Endothelial cell (in vitro differentiated cells): ENCODE measurements around the gene KAZN. TPM values are rescaled to one million over a fixed set of nuclear protein-coding genes. Genes with fewer than 3 reads are reported as not detected.

Experiments used
- DNase-seq: peaks from one replicate; pipeline ENCODE4 v3.0.0; 2021; ENCODE audit warnings: low spot score
- H3K27ac Mint-ChIP-seq: one replicate; pipeline ENCODE4 v1.8.0; 2021; ENCODE audit warnings: mixed read lengths, inconsistent platforms; ENCODE audit not compliant: unreplicated experiment
- H3K27me3 Mint-ChIP-seq: one replicate; pipeline ENCODE4 v1.8.0; 2021; ENCODE audit warnings: mild to moderate bottlenecking, moderate library complexity, mixed read lengths, inconsistent platforms; ENCODE audit not compliant: unreplicated experiment
- H3K36me3 Mint-ChIP-seq: one replicate; pipeline ENCODE4 v1.8.0; 2021; ENCODE audit warnings: mild to moderate bottlenecking, low read depth, mixed read lengths, inconsistent platforms; ENCODE audit not compliant: unreplicated experiment
- H3K4me1 Mint-ChIP-seq: one replicate; pipeline ENCODE4 v1.8.0; 2021; ENCODE audit warnings: mild to moderate bottlenecking, mixed read lengths, inconsistent platforms; ENCODE audit not compliant: unreplicated experiment
- H3K4me3 Mint-ChIP-seq: one replicate; pipeline ENCODE4 v1.8.0; 2021; ENCODE audit warnings: mild to moderate bottlenecking, mixed read lengths, inconsistent platforms; ENCODE audit not compliant: unreplicated experiment
- H3K9me3 Mint-ChIP-seq: one replicate; pipeline ENCODE4 v1.8.0; 2021; ENCODE audit warnings: mixed read lengths, inconsistent platforms; ENCODE audit not compliant: unreplicated experiment
- total RNA-seq: library from RNA; stranded (reverse); fragmentation: NEBNext Ultra II Directional; extraction: Animal tissue kit (Norgen Biotek cat#: 25700); gene quantifications from one replicate; pipeline ENCODE4 v1.2.1, GENCODE V29; 2021; ENCODE audit not compliant: unreplicated experiment
- TF ChIP-seq, protein P1 (sequence below): fragments of 200-600 bp; sonication (generic); IDR thresholded peaks from one replicate; pipeline ENCODE4 v1.5.0; 2021; ENCODE audit warnings: antibody characterized with exemption; ENCODE audit not compliant: unreplicated experiment

Gene KAZN
- total RNA-seq, 1 donor from 2014 or later = 10.1 TPM

DNA sequence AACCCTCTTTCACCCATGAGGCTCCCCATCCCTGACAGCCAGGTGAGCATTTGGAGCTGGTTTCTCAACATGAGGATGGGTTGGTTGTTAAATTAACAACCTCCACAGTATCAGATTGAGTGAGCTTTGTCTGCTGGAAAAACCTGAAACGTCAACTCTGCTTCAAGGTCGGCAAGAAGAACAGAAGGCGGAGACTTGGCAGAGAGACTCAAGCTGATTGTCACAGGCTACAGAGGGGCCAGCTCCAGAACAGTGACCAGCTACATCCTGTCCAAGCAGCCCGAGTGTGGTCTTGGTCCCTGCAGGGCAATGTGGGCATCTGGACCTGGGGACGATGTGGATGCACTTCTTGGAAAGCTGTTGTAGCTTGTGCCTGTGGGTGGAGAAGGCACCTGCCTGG lies 518.5 kb downstream of the KAZN start:
- Mint-ChIP-seq H3K9me3 (no peaks in the 10 kb centered on the region), H3K27me3 (no peaks in the 10 kb centered on the region), H3K36me3 (no peaks in the 10 kb centered on the region), H3K4me1 (peaks cover 4% of the 10 kb centered on the region), H3K4me3 (no peak overlapping the region), H3K27ac (no peak overlapping the region)
- DNase-seq = no peak
- TF ChIP-seq, protein P1, sequence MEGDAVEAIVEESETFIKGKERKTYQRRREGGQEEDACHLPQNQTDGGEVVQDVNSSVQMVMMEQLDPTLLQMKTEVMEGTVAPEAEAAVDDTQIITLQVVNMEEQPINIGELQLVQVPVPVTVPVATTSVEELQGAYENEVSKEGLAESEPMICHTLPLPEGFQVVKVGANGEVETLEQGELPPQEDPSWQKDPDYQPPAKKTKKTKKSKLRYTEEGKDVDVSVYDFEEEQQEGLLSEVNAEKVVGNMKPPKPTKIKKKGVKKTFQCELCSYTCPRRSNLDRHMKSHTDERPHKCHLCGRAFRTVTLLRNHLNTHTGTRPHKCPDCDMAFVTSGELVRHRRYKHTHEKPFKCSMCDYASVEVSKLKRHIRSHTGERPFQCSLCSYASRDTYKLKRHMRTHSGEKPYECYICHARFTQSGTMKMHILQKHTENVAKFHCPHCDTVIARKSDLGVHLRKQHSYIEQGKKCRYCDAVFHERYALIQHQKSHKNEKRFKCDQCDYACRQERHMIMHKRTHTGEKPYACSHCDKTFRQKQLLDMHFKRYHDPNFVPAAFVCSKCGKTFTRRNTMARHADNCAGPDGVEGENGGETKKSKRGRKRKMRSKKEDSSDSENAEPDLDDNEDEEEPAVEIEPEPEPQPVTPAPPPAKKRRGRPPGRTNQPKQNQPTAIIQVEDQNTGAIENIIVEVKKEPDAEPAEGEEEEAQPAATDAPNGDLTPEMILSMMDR = no peak

DNA sequence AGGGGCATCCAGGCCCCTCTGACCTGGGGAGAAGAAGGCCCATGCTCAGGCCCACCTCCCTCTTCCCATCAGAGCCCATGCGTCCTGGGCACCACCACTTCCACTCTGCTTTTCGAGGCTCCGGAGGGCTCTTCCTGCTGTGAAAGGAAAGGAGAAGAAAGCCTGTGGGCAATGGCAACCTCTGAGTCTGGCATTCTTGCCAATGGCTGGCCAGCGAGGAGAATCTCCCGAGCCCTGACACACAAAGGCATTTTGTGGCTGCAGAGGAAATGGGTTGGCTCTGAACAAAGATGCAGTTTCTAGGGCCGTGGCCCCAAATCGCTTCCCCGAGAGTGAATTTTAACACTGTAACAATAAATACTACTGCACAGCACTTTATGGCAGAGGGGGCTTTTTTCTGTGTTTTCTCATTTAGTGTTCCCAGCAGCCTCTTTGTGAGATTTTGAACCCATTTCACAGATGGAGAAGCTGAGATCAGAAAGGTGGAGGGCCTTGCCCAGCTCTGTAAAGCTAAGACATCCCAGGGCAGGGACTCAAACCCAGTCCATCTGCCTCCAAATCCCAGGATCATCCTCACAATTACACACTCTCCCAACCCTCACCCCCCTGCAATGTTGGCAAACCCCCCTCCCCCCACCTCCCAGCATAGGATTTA lies 519.3 kb downstream of the KAZN start:
- Mint-ChIP-seq H3K9me3 (no peaks in the 10 kb centered on the region), H3K27me3 (no peaks in the 10 kb centered on the region), H3K36me3 (no peaks in the 10 kb centered on the region), H3K27ac (no peak overlapping the region), H3K4me3 (no peak overlapping the region), H3K4me1 (no peaks in the 10 kb centered on the region)
- TF ChIP-seq, protein P1 = no peak
- no peak for DNase-seq

DNA sequence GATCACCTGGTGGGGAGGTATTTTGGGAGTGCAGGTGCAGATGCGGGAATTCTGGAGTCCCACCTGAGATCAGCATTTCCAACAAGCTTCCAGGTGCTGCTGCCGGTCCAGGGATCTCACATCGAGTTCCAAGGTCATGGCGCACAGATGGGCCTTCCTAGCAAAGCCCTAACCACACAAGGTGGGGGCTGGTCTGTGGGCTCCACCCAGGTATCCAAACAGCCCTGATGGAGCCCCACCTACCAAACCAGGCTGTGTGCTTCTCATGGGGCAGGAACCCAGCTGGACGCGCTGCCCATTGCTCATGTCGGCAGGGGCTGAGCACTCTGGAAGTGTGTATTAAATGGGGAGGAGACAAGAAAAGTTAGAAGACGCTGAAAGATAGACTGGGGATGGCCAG lies 520.1 kb downstream of the KAZN start:
- TF ChIP-seq, protein P1 = no peak
- no peak overlapping the region for H3K4me3 Mint-ChIP-seq
- no peaks in the 10 kb centered on the region for H3K4me1 Mint-ChIP-seq
- H3K27me3 Mint-ChIP-seq = no peaks in the 10 kb centered on the region
- no peaks in the 10 kb centered on the region for H3K36me3 Mint-ChIP-seq
- no peaks in the 10 kb centered on the region for H3K9me3 Mint-ChIP-seq
- no peak for DNase-seq
- no peak overlapping the region for H3K27ac Mint-ChIP-seq

DNA sequence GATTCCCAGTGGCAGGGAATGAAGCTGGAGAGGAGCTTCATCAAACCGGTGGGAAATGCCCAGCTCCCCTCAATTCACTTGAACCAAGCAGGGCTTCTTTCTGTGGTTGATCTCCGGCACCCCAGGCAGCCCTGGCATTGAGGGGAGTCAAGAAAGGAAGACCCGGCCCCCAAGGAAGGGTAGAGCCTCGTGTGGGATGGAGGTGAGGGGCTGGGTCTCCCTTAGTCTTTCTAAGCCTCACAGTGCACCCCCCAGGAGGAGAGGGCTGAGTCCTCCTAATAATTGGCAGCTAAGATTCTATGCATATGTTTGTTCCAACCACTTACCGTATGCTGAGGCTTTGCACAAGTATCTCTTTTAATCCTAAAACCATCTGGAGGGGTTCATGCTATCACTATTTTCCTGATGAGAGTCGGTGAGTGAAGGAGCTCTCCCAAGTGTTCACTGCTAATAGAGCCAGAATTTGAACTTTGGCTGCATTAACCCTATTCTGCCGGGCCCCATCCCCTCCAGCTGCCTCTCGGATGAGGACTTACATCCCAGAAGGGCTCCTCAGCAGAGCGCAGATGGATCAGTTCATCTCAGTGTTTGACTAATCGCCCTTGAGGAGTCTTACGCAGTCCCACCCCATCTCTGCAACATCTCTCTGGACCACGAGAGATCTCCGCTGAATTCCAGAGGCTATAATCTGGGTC lies 521.9 kb downstream of the KAZN start:
- H3K36me3 Mint-ChIP-seq = no peaks in the 10 kb centered on the region
- H3K9me3 Mint-ChIP-seq = no peaks in the 10 kb centered on the region
- no peak overlapping the region for H3K4me3 Mint-ChIP-seq
- H3K27me3 Mint-ChIP-seq = no peaks in the 10 kb centered on the region
- DNase-seq = no peak
- H3K27ac Mint-ChIP-seq = no peak overlapping the region
- no peaks in the 10 kb centered on the region for H3K4me1 Mint-ChIP-seq
- TF ChIP-seq, protein P1 = no peak

DNA sequence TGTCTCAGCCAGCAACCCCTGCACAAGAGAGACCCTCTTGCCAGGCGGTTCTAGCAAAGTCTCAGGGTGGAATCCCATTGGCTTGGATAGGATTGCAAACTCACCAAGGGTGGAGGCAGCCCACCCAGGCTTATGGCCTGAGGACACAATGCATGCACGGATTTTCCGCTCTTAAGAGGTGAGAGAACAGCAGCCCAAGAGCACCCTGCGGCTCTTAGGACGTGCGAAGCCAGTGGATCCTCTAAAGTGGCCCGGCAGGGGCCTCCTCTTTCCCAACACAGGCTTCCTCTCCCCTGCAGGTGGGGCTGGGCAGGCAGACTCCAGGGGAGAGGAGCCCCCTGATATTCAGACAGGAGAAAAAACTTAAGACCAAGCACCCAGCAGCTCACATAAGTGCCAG lies 523.8 kb downstream of the KAZN start:
- TF ChIP-seq, protein P1 = no peak
- H3K4me1 Mint-ChIP-seq = no peaks in the 10 kb centered on the region
- no peaks in the 10 kb centered on the region for H3K36me3 Mint-ChIP-seq
- no peak for DNase-seq
- H3K27me3 Mint-ChIP-seq = no peaks in the 10 kb centered on the region
- H3K4me3 Mint-ChIP-seq = no peak overlapping the region
- no peak overlapping the region for H3K27ac Mint-ChIP-seq
- no peaks in the 10 kb centered on the region for H3K9me3 Mint-ChIP-seq
